GM18873 (cell line): ENCODE measurements around the gene AKNA.
A peak's percentile ranks its signal among the peaks of the same experiment; 100 is the strongest.

Experiments
- ATAC-seq: cut with Tn5 transposase; IDR thresholded peaks from one replicate; pipeline ENCODE4 v1.9.1; 2021; ENCODE audit warnings: mild to moderate bottlenecking, moderate library complexity, moderate number of reproducible peaks; ENCODE audit not compliant: unreplicated experiment, low FRiP score

The AKNA gene

GRCh38 chr9:114366334-114367128 lies 21.3 kb downstream of the AKNA start:
- no peak for ATAC-seq

DNA sequence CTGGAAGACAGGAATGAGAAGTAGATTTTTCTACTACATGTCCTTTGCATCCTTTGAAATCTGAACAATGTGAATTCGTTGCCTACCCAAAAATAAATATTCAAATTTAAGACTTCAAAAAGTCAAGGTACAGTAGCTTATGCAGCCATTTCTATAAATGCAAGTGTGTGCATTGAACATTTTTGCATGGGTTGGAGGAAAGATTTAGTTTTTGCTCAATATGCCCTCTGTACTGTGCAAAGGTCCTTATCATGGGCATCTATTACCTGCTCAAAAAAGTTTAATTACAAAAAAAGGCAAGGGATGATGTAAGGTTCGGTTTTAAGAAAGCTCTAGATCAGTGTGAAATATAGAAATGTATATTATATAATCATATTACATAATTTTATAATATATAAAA lies 22.6 kb downstream of the AKNA start:
- no peak for ATAC-seq

DNA sequence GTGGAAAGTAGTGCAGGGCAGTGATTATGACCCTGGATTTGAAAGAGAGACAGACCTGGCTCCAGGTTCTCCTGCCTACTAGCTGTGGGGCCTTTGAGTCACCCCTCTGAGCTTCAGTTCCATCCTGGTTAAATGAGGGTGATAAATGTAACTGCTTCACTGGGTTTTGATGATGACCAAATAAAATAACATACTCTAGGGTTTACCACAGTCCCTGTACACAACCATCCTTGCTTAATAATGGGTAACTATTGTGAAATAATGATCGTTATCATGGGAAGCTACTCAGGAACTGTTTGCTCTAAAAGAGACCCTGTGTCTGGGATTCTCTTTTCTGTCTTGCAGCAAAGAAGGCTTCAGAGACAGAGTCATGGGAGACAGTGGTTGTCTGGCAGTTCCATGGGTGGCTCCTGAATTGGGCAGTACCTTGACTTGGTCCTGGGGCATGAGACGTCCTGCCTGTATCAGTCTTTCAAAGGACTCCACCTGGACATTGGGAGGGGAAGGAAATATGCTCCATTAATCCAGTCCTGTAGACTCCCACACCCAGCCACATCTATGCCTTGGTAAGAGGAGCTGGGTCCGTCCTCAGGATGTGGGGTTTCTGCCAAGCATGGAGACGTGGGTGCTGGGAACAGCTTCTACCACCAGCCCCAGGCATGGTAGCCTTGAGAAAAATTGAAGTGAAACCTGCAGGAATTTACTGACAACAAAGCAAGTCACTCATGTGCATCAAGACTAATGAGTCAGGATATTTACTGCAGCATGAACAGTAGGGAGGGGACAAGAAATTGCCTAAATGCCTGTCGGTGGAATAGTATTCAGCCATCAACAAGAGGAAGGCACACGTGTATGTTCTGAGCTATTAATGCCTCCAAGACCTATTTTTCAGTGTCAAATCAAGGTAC lies 23.4 kb downstream of the AKNA start:
- no peak for ATAC-seq

DNA sequence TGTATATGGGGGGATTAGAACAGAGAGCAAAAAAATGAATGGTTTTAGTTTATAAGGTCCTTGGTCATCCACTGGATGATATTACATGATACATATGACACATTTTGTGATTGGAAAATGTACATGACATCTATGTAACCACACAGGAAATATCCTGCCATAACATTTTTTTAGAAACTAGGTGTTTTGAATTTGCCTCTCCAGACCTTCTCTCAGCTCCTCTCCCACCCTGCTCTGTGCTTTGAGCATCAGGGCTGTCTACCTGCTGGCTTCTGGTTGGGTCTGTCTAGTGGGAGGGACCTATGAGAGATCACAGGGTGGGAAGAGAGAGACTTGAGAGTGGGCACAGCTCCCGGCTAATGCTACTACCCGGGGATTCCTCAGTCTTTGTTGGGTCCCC lies 24.4 kb downstream of the AKNA start:
- no peak for ATAC-seq

DNA sequence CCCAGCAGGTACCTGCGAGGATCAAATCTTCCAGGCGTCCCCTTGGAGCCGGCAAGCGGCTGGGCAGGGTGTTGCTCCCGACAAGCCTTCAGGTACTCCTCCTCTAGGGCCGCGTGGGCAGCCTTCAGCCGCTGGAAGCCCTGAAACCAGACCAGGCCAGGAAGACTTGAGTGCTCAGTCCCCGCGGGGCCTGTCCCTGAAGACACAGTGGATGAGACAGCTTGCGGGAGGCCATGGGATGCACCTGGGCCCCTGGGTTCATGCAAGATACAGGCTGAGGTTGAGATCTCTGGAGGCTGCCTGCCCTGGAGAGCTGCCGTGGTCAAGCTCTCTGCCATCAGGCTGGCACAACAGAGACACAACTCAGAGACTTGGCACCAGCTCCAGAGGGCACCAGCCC lies 25.4 kb downstream of the AKNA start:
- ATAC-seq, result no peak

- no peak for ATAC-seq
These were observed 26.2 kb downstream of the AKNA start for GRCh38 chr9:114361542-114361941.

DNA sequence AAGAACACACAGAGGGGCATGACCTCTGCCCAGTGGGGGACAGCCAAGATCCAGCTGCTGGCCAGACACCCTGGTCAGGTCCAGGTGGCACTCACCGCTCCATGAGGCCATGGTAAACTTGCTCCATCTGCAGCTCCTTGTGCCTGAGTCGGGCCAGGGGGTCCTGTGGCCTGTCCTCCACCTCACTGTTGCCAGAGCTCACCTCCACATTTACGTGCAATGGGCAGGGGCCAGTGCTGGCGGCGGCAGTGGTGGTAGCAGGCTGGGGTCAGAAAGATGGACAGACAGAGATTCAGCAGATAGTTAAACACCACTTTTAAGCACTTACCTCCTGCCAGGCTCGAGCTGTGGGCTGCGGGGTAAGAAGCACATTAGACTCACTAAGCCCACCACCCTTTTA lies 28.0 kb downstream of the AKNA start:
- no peak for ATAC-seq

DNA sequence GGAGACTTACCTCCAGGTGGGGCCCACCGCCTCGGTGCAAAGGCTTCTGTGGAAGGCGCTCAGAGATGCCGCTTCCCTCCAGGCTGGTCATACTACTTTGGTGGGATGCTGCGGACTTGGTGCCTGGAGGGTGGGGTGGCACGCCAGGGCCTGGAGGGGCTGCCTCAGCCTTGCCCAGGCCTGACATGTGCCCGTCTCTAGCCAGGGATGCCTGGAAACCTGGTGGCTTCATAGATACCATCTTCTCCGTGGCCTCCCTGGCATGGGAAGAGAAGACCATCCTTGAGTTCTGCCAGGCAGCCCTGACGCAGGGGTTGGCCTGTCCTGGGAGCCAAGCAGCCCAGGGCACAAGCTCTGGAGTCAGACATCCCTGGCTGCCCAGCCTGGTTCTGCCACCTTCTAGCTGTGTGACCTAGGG lies 29.9 kb downstream of the AKNA start:
- no peak for ATAC-seq

DNA sequence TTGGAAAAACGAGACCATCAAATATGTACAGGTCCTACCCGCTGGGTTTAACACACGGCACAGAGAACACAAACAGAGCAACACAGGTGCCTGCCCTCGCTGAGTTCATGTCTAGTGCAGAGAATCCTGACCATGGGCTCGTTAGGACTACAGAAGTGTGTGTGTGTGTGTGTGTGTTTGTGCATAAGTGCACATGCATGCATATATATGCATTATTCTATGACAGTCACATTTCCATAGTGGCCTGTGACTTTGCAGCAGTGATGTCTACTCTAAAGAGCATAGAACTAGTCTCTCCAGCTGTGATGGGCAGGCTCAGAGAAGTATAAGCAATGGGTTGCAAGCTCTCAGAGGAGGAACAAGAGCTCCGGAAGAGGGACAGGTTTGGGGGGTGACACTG lies 30.4 kb downstream of the AKNA start:
- no peak for ATAC-seq

DNA sequence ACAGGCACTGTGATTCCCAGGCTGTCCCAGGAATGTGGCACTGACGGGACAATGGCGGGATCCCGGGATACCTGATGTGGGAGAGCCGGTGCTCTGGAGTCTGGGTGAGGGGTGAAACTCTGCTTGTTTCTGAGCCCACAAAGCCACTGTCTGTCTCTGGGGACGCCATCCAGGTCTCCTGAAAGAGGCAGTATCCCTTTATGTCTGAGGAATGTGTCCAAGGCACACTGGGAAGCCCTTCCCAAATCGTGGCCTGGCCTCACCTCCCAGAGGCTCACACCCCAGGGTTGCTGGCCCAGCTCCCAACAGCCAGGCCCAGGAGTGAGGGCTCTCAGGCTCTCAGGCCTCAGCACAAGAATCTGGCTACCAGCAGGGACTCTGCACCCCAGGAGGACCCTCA lies 31.0 kb downstream of the AKNA start:
- ATAC-seq, result no peak

- no peak for ATAC-seq
These were observed 32.0 kb downstream of the AKNA start for GRCh38 chr9:114355821-114356220.

GRCh38 chr9:114351932-114352331 lies 35.9 kb downstream of the AKNA start:
- no peak for ATAC-seq

- ATAC-seq, result no peak
These were observed 37.0 kb downstream of the AKNA start for GRCh38 chr9:114350636-114351401.

- ATAC-seq, result no peak
These were observed 37.9 kb downstream of the AKNA start for GRCh38 chr9:114349713-114350480.

GRCh38 chr9:114348906-114349482 lies 38.8 kb downstream of the AKNA start:
- peak; percentile 91 for ATAC-seq

GRCh38 chr9:114348261-114348905 lies 39.4 kb downstream of the AKNA start:
- no peak for ATAC-seq

DNA sequence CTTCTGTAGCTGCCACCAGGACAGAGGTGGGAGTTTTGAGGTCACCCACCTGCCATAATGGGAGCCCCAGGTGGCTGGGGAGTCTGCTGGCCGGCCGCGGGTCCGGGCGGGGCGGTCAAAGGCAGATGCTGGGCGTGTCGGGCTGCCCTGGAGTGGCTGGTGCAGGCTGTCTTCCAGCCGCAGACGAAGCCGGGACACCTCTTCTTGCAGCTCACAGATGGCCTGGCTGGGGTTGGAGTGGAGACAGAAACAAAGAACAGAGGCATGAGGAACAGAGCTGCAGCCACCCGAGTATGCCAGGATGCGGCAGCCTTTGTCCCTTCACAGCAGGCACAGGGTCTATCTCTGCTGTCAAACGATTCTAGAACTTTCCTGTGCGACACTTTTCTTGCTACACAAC lies 40.1 kb downstream of the AKNA start:
- ATAC-seq, result no peak

GRCh38 chr9:114346146-114346545 lies 41.6 kb downstream of the AKNA start:
- no peak for ATAC-seq

DNA sequence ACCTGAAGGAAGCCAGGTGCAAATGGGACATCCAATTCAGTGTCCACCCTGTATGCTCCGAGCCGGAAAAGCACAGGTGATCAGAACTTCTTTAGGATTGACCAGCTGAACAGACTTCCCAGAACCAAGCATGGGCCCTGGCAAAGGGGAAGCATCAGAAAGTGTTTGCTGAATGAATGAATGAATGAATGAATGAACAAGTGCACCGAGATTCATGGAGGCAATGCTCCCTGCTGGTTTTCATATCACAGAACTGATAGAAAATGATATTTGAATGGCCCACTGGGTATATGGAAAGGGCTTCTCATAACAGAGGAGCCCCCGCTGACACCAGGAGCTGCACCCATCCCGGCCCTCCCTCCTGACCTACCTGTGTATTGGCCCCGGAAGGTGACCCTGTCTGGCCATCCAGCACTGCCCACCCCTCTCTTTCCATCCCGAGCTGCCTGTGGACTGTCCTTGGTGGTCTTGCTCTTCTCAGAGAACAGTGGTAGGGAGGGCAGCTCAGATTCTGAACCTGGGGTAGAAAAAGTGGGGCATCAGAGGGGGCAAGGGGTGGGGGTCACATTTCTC lies 42.2 kb downstream of the AKNA start:
- ATAC-seq, result no peak
